ENCODE data around the gene NKAPL.

NKAPL gene

GRCh38 chr6:28217890-28218289, 41.2 kb upstream of the NKAPL start:
- H3K4me3 ChIP-seq (ENCODE audit: low read length): no peak overlapping the region
- TF ChIP-seq CTCF (conservative IDR thresholded peaks at IDR 0.05; ENCODE audit: low read depth, low read length): no peak
- no peak for DNase-seq (ENCODE audit: low read depth)

GRCh38 chr6:28218312-28219248, 40.5 kb upstream of the NKAPL start:
- DNase-seq (ENCODE audit: low read depth): no peak
- TF ChIP-seq CTCF (conservative IDR thresholded peaks at IDR 0.05; ENCODE audit: low read depth, low read length): no peak
- H3K4me3 ChIP-seq (ENCODE audit: low read length): peak overlapping the region; percentile 60

- H3K4me3 ChIP-seq (ENCODE audit: low read length): no peak overlapping the region
- TF ChIP-seq CTCF (conservative IDR thresholded peaks at IDR 0.05; ENCODE audit: low read depth, low read length): no peak
- no peak for DNase-seq (ENCODE audit: low read depth)
These were observed 38.6 kb upstream of the NKAPL start for GRCh38 chr6:28220257-28221133.

GRCh38 chr6:28224131-28225055, 34.7 kb upstream of the NKAPL start:
- TF ChIP-seq CTCF (conservative IDR thresholded peaks at IDR 0.05; ENCODE audit: low read depth, low read length): no peak
- peak overlapping the region; percentile 91 for H3K4me3 ChIP-seq (ENCODE audit: low read length)
- no peak for DNase-seq (ENCODE audit: low read depth)

GRCh38 chr6:28225056-28225834, 33.9 kb upstream of the NKAPL start, which contains the start of gene ZSCAN9:
TSS of gene ZSCAN9 (plus strand) at chr6:28225275. CDS start at chr6:28227085, 1,810 bp downstream.
- peak within 1 kb of the TSS; percentile 91 for H3K4me3 ChIP-seq (ENCODE audit: low read length)
- no peak for TF ChIP-seq CTCF (conservative IDR thresholded peaks at IDR 0.05; ENCODE audit: low read depth, low read length)
- peak; percentile 58 for DNase-seq (ENCODE audit: low read depth)

GRCh38 chr6:28226460-28226859, 32.6 kb upstream of the NKAPL start:
- DNase-seq (ENCODE audit: low read depth): no peak
- no peak overlapping the region for H3K4me3 ChIP-seq (ENCODE audit: low read length)
- no peak for TF ChIP-seq CTCF (conservative IDR thresholded peaks at IDR 0.05; ENCODE audit: low read depth, low read length)

All from retinal pigment epithelial cell (primary cell).